Upper lobe of right lung (tissue), 1 donor: ENCODE measurements around the gene PTGES3. TPM values are rescaled to one million over a fixed set of nuclear protein-coding genes. Genes with fewer than 3 reads are reported as not detected.

Source experiments
- ATAC-seq: fragments of 200-7000 bp; cut with Tn5 transposase; one replicate; pipeline ENCODE4 v1.9.1; 2020; ENCODE audit warnings: mild to moderate bottlenecking, moderate library complexity
- DNase-seq: peaks from one replicate; pipeline ENCODE4 v3.0.0-alpha.2; 2020
- H3K27ac ChIP-seq: fragments of 200-600 bp; one replicate; pipeline ENCODE4 v1.8.0; 2022
- H3K27me3 ChIP-seq: fragments of 200-600 bp; one replicate; pipeline ENCODE4 v1.8.0; 2022; ENCODE audit warnings: mild to moderate bottlenecking
- H3K36me3 ChIP-seq: fragments of 200-600 bp; one replicate; pipeline ENCODE4 v1.8.0; 2022
- H3K4me1 ChIP-seq: fragments of 200-600 bp; one replicate; pipeline ENCODE4 v1.8.0; 2022
- H3K4me3 ChIP-seq: fragments of 200-600 bp; one replicate; pipeline ENCODE4 v1.8.0; 2022; ENCODE audit warnings: mild to moderate bottlenecking
- H3K9me3 ChIP-seq: fragments of 200-600 bp; one replicate; pipeline ENCODE4 v1.8.0; 2022
- intact Hi-C: fragments of 100-400 bp; cut with DNase I; formaldehyde crosslinking; loops from one replicate; pipeline ENCODE4 v1.11.0; 2022
- total RNA-seq: library from RNA; stranded (reverse); fragmentation: NEBNext Ultra II Directional; extraction: Animal tissue kit (Norgen Biotek cat#: 25700); gene quantifications from one replicate; pipeline ENCODE4 v1.2.1, GENCODE V29; 2021
- TF ChIP-seq, protein P1 (sequence below): fragments of 200-600 bp; IDR thresholded peaks from one replicate; pipeline ENCODE4 v1.8.0; 2022; ENCODE audit warnings: antibody characterized with exemption
- donor health status: DM: no; HTN: yes; CAD: no; lungs with severe emphysema.

PTGES3 gene
- total RNA-seq, 1 donor from 2014 or later: 168 TPM

- TF ChIP-seq, protein P1, sequence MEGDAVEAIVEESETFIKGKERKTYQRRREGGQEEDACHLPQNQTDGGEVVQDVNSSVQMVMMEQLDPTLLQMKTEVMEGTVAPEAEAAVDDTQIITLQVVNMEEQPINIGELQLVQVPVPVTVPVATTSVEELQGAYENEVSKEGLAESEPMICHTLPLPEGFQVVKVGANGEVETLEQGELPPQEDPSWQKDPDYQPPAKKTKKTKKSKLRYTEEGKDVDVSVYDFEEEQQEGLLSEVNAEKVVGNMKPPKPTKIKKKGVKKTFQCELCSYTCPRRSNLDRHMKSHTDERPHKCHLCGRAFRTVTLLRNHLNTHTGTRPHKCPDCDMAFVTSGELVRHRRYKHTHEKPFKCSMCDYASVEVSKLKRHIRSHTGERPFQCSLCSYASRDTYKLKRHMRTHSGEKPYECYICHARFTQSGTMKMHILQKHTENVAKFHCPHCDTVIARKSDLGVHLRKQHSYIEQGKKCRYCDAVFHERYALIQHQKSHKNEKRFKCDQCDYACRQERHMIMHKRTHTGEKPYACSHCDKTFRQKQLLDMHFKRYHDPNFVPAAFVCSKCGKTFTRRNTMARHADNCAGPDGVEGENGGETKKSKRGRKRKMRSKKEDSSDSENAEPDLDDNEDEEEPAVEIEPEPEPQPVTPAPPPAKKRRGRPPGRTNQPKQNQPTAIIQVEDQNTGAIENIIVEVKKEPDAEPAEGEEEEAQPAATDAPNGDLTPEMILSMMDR: no peak
- H3K9me3 ChIP-seq: no peaks in the 10 kb centered on the region
- H3K4me3 ChIP-seq: peak overlapping the region; percentile 98
- ATAC-seq: no peak
- no peaks in the 10 kb centered on the region for H3K27me3 ChIP-seq
- intact Hi-C loops: no loop called here
- peak; percentile 19 for DNase-seq
- H3K27ac ChIP-seq: peak overlapping the region; percentile 99
- peaks cover 46% of the 10 kb centered on the region for H3K4me1 ChIP-seq
- H3K36me3 ChIP-seq: peaks cover 20% of the 10 kb centered on the region
These were observed 3.2 kb downstream of the PTGES3 start for GRCh38 chr12:56684745-56685359.

DNA sequence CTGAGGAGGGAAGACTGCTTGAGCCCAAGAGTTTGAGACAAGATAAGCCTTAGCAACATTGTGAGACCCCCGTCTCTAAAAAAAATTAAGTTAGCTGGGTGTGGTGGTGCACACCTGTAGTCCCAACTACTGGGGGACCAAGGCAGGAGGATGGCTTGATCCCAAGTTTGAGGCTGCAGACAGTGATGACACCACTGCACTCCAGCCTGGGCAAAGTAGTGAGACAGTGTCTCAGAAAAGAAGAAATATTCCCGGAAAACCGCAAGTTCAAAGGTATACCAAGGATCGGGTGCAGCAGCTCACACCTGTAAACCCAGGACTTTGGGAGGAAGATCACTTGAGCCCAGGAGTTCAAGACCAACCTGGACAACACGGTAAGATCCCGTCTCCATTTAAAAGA is 5.8 kb downstream of the PTGES3 start:
- no peak for DNase-seq

GRCh38 chr12:56679883-56680575 is 8.1 kb downstream of the PTGES3 start:
- Histone ChIP-seq H3K27me3 (no peaks in the 10 kb centered on the region), H3K36me3 (peaks cover 28% of the 10 kb centered on the region), H3K27ac (no peak overlapping the region), H3K4me3 (no peak overlapping the region), H3K9me3 (no peaks in the 10 kb centered on the region), H3K4me1 (peaks cover 32% of the 10 kb centered on the region)
- peak; percentile 12 for DNase-seq
- TF ChIP-seq, protein P1: no peak
- intact Hi-C loops: no loop called here
- ATAC-seq: no peak

More for the DNA sequence above, 5.8 kb downstream of the PTGES3 start:
- Histone ChIP-seq H3K36me3 (peaks cover 27% of the 10 kb centered on the region), H3K27me3 (no peaks in the 10 kb centered on the region), H3K4me3 (no peak overlapping the region), H3K9me3 (no peaks in the 10 kb centered on the region), H3K27ac (no peak overlapping the region), H3K4me1 (peaks cover 40% of the 10 kb centered on the region)
- intact Hi-C loops: no loop called here
- no peak for ATAC-seq
- TF ChIP-seq, protein P1: no peak

GRCh38 chr12:56678852-56679251 is 9.2 kb downstream of the PTGES3 start:
- intact Hi-C loops: no loop called here
- no peak overlapping the region for H3K27ac ChIP-seq
- peaks cover 28% of the 10 kb centered on the region for H3K36me3 ChIP-seq
- no peak for ATAC-seq
- H3K4me1 ChIP-seq: peaks cover 25% of the 10 kb centered on the region
- H3K4me3 ChIP-seq: no peak overlapping the region
- TF ChIP-seq, protein P1: no peak
- no peaks in the 10 kb centered on the region for H3K27me3 ChIP-seq
- no peak for DNase-seq
- no peaks in the 10 kb centered on the region for H3K9me3 ChIP-seq

DNA sequence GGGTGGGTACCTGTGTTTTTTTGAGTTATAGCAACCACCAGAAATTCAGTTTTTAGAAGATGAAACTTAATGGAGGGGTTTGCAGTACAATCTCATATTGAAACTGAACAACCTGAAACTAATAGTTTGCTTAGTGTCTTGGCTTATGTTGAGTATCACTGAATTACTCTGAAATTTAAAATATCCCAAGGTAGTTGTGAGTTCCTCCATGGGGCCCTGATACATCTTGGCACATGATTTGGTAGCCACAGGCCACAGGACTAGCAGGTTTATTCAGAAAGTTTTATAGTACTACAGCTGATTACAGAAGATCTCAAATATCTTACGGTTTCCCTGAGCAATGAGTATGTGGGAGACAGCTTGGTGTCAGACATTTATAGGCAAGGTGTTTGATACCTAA is 10.4 kb downstream of the PTGES3 start:
- intact Hi-C loops: no loop called here

More for the DNA sequence above, 10.4 kb downstream of the PTGES3 start:
- no peaks in the 10 kb centered on the region for H3K9me3 ChIP-seq
- no peak for DNase-seq
- TF ChIP-seq, protein P1: no peak
- H3K4me1 ChIP-seq: peaks cover 16% of the 10 kb centered on the region
- H3K4me3 ChIP-seq: no peak overlapping the region
- ATAC-seq: no peak
- H3K27me3 ChIP-seq: no peaks in the 10 kb centered on the region
- H3K36me3 ChIP-seq: peaks cover 33% of the 10 kb centered on the region
- no peak overlapping the region for H3K27ac ChIP-seq
